GM18858 (cell line): Measurements from ENCODE around the gene ZNF433.
"Not testable (repeated sequence)": the region's sequence is repeated elsewhere in the genome, so short reads cannot be mapped to it uniquely, and the experiment has no call there.

Source experiments
- ATAC-seq: cut with Tn5 transposase; IDR thresholded peaks from one replicate; pipeline ENCODE4 v1.9.1; 2021; ENCODE audit not compliant: unreplicated experiment

ZNF433 gene

DNA sequence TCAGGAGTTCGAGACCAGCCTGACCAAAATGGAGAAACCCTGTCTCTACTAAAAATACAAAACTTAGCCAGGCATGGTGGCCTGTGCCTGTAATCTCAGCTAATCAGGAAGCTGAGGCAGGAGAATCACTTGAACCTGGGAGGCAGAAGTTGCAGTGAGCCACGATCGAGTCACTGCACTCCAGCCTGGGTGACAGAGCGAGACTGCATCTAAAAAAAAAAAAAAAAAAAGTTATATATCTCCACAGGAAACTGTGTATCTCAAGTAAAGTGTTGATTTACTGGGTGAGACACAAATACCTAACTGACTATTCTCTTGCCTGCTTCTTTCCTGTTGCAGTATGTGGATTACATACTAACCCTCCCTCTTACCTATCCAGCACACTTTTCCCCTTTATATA lies 43.6 kb downstream of the ZNF433 start:
- ATAC-seq: not testable (repeated sequence)

DNA sequence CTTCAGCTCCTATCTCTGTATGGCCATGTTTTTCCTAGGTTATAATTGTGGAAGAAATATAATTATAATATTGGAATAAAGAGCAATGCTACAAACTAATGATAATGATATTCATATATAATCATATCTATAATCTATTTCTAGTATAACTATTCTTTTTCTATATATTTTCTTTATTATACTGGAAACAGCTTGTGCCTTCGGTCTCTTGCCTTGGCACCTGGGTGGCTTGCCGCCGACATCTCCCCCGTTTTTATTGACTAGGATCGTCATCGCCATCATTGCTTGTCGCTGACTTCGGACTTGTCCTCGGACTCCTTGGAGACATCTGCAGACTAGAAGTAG lies 46.4 kb downstream of the ZNF433 start:
- no peak for ATAC-seq

DNA sequence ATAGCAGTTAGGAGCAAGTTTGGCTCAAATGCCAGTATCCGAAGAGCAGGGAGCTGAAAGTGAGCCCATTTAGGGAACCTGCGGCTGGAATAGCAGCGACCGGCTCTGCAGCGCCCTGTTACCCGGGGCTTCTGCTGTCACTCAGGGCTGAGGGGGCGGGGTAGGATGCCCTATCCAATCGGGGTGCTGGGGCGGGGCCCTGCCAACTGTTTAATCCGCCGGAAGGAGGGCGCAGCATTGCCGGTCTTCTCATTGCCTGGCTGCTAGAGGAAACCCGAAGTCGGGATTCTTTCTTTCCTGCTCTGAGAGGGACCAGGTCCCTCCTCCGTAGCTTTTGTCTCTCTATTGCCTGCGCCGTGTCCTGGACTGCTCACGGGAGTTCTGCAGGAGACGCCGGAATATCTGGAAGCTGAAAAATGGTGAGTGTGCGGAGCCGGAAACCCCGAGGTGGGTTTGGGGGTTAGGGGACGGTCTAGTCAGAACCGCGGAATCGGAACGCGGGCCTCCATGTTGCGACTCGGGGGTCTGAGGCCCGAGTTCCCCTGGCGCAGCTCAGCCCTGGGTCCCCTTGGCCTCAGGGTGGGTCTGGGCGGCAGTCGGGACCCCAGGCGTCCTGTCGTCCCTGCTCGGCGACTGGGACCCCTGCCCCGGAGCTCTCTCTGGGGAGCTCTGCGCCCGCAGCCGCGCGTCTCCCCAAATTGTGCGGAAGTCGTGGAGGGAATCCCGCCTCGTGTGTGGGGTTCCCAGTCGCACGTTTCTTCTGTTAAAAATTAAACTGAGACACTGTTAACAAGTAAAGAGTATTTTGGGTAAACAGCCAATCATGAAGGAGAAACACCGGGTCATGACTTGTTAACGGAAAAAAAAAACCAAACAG lies 47.8 kb downstream of the ZNF433 start:
- ATAC-seq: peak; percentile 47

DNA sequence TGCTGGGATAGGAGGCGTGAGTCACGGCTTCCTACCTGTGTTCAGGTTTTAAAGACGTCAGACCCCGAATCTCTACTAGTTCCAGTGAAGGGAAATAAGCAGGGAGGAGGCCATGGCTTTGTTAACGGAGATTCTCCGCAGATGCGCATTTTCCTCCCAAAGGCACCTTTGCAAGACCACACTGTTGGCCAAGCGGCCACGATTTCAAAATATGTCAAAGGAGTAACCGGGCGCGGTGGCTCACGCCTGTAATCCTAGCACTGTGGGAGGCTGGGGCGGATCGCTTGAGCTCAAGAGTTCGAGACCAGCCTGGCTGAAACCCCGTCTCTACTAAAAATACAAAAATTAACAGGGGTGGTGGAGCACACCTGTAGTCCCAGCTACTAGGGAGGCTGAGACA lies 48.7 kb downstream of the ZNF433 start:
- ATAC-seq: no peak

DNA sequence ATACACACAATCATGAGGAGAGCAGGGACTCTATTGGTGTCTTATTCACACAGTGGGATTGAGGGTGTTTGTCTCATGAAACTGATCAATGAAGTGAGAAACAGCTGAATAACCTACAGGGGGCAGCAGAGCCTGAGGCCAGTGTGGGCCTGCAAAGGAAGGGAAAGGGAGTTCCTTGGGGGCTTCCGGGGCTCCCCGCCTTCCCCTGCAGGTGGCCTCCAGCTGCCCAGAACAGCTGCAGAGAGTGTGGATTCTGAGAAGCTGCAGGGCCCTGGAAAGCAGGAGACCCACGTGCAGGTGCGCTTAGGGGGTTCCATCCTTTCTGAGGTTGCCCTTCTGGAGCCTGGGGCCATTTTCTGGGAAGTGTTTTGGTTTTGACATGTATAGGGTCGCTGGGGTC lies 50.5 kb downstream of the ZNF433 start:
- no peak for ATAC-seq

DNA sequence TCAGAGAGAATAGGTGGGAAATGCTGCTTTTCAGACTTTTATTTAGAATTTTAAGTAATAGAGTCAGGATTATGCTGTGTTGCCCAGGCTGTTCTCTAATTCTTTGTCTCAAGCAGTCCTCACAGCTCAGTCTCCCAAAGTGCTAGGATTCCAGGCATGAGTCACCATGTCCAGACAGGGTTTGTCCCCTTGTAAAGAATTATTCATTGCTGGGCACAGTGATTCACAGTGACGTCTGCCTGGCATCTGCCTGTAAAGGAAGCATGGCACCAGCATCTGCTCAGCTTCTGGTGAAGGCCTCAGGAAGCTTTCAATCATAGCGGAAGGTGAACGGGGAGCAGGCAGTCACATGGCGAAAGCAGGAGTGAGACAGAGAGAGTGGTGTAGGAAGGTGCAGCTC lies 53.0 kb downstream of the ZNF433 start:
- no peak for ATAC-seq

DNA sequence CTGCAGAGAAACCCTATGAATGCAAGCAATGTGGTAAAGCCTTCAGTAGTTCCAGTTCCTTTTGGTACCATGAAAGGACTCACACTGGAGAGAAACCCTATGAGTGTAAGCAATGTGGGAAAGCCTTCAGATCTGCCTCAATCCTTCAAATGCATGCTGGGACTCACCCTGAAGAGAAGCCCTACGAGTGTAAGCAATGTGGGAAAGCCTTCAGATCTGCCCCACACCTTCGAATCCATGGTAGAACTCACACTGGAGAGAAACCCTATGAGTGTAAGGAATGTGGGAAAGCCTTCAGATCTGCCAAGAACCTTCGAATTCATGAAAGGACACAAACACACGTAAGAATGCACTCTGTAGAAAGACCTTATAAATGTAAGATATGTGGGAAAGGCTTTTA lies 56.0 kb downstream of the ZNF433 start:
- ATAC-seq: no peak

DNA sequence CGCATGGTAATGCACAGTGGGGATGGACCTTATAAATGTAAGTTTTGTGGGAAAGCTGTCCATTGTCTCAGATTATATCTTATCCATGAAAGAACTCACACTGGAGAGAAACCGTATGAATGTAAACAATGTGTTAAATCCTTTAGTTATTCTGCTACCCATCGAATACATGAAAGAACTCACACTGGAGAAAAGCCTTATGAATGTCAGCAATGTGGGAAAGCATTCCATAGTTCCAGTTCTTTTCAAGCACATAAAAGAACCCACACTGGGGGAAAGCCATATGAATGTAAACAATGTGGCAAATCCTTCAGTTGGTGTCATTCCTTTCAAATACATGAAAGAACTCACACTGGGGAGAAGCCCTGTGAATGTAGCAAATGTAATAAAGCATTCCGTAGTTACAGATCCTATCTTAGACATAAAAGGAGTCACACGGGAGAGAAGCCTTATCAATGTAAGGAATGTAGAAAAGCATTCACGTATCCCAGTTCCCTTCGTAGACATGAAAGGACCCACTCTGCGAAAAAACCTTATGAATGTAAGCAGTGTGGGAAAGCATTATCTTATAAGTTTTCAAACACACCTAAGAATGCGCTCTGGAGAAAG lies 56.9 kb downstream of the ZNF433 start:
- ATAC-seq: no peak

DNA sequence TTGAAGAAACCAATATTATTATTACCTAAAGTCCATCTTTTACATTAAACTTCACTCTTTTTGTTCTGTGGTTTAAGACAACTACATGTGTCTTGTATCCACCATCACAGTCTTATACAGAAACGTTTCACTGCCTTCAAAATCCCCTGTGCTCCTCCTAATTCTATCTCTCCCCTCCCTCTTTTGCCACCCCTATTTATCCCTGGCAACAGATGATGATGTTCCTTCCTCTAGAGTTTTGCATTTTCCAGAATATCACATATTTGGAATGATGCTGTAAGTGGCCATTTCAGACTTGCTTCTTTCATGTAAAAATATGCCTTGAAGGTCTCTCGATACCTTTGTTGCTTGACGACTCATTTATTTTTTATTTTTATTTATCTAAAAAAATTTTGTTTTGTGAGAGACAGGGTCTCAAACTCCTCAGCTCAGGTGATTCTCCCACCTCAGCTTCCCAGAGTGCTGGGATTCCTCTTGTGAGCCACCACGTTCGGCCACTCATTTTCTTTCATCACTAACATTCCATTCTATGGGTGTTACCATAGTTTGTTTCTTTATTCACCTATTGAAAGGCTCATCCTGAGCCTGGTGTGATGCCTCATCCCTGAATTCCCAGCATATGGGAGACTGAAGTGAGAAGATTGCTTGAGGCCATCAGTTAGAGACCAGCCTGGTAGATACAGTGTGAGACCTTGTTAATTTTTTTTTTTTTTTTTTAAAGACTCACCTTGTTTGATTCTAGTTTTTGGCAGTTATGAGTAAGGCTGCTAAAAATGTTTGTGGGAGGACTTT lies 62.3 kb downstream of the ZNF433 start:
- ATAC-seq: no peak

DNA sequence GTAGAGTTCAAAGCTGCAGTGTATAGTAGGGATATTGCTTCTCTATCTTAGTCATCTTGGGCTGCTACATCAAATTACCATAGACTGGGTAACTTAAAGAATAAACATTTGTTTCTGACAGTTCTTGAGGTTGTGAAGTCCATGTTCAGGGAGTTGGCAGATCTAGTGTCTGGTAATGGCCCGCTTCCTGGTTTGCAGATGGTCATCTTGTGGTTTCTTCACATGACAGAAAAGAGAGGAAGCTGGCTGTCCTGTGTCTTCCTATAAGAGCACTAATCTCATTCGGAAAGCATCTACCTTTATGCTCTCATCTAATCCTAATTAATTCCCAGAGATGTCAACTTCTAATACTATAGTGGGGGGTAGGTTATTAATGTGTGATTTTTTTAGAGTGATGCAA lies 64.4 kb downstream of the ZNF433 start:
- no peak for ATAC-seq

DNA sequence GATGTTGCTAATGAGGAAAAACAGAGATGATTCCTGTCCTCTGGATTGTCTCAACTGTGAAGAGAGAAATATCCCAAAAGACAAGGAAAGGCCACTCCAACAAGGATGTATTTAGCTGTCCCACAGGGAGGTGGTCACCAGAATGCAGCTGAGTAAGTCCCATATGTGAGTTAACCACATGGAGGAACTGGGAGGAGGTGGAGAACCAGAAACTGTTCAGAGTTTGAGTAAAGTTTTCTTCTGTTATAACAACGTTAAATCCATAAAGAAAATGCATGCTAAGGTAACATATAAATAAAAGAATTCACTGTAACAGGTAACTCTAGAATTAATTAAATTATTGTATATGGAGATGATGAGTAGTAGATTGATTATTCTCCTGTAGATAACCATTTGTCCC lies 65.3 kb downstream of the ZNF433 start:
- no peak for ATAC-seq

DNA sequence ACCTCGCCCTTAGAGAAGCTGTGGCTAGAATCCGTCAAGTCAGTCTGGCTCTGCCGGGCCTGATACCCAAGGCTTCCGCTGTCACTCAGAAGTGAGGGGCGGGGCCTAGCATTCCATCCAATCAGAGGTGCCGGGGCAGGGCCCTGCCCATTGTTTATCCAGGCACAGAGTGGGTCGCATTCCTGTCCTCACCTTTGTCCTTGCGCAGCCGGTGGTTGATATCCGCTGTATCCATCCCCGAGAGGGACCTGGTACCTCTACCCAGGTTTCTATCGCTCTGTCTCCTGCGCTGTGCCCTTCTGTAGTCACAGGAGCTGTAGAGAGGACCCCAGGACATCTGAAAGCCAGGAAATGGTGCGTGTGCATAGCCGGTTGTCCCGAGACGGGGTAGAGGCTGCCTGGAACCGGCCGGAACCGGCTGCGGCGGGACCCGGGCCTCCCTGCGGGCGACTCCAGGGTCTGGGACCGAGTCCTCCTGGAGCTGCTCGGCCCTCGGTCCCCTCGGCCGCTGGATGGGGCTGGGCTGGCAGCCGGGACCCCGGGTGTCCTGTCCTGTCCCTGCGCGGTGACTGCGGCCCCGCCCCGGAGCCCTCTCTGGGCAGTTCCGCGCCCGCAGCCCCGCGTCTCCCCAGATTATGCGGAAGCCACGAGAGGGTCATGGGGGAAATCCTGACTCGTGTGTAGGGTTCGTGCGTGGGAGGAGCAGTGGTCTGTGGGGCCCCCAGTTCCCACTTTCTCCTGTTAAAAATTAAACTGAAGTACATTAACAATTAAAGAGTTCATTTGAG lies 70.4 kb downstream of the ZNF433 start, which contains the start of gene ZNF763:
Gene ZNF763 (plus strand): TSS at position 183 of the 788 bp plus-strand sequence. CDS start 169 bp downstream, at position 352.
- peak; percentile 73 for ATAC-seq
